MM.1S (cell line): ENCODE data around the gene MMP19.

ENCODE experiments used
- CTCF ChIP-seq: fragments of 300-600 bp; sonication (generic); IDR thresholded peaks from 2 replicates; pipeline ENCODE4 v1.5.1; 2016; ENCODE audit warnings: antibody characterized with exemption, low read length, mixed read lengths
- EZH2 ChIP-seq: fragments of 300-600 bp; sonication (generic); optimal IDR thresholded peaks from 2 replicates; pipeline ENCODE3; 2017; ENCODE audit warnings: low read depth, mild to moderate bottlenecking, antibody characterized with exemption, low read length, mixed read lengths
- EZH2phosphoT487 ChIP-seq: fragments of 300-600 bp; sonication (generic); IDR thresholded peaks from 2 replicates; pipeline ENCODE4 v1.6.1; 2018; ENCODE audit warnings: antibody characterized with exemption, low read length

- TF ChIP-seq EZH2: no peak
- no peak for TF ChIP-seq CTCF
- TF ChIP-seq EZH2phosphoT487: no peak
Observed at GRCh38 chr12:55797068-55797467, 45.7 kb downstream of the MMP19 start.
